IMR-90 (cell line): ENCODE measurements around the gene FAAP100. TPM values are rescaled to one million over a fixed set of nuclear protein-coding genes. Genes with fewer than 3 reads are reported as not detected.

Experiments
- ATAC-seq: fragments of 200-7000 bp; cut with Tn5 transposase; 2 replicates; pipeline ENCODE4 v1.9.1; 2020; ENCODE audit warnings: low read depth, mild to moderate bottlenecking, moderate library complexity
- BruUV-seq: library from RNA; stranded (reverse); fragments of 400-500 nt; replicated peaks from 2 replicates; lab custom pipeline; 2021; lab: Mats Ljungman, UMichigan
- CTCF ChIA-PET: fragments of 300-600 bp; formaldehyde crosslinking; extraction: SDS; loops from one replicate; lab custom pipeline; 2021; ENCODE audit warnings: antibody characterized with exemption; lab: Yijun Ruan, JAX
- POLR2A ChIA-PET: fragments of 300-600 bp; sonication (Branson Sonifier 250); formaldehyde crosslinking; loops from one replicate; lab custom pipeline; 2022; ENCODE audit warnings: antibody characterized with exemption; ENCODE audit not compliant: unreplicated experiment; lab: Charles Lee
- DNase-seq: peaks from one replicate; pipeline ENCODE4 v3.0.0; 2013
- H2AFZ ChIP-seq: replicated peaks from 2 replicates; pipeline ENCODE3; 2013; ENCODE audit warnings: low read length, mild to moderate bottlenecking; ENCODE audit not compliant: poor library complexity
- H2AK5ac ChIP-seq: 2 replicates; pipeline ENCODE4 v1.6.1; 2013; ENCODE audit warnings: low read depth, low read length, inconsistent platforms
- H2AK9ac ChIP-seq: replicated peaks from 2 replicates; pipeline ENCODE3; 2013; ENCODE audit warnings: mild to moderate bottlenecking, low read depth, low read length, moderate library complexity; ENCODE audit not compliant: poor library complexity
- H2BK120ac ChIP-seq: 2 replicates; pipeline ENCODE4 v1.6.1; 2013; ENCODE audit warnings: low read depth, low read length, inconsistent platforms
- H2BK15ac ChIP-seq: 3 replicates; pipeline ENCODE4 v1.6.1; 2013; ENCODE audit warnings: low read depth, low read length, inconsistent platforms
- H2BK20ac ChIP-seq: 2 replicates; pipeline ENCODE4 v1.6.1; 2013; ENCODE audit warnings: low read depth, mild to moderate bottlenecking, inconsistent platforms, low read length, moderate library complexity
- H2BK5ac ChIP-seq: 2 replicates; pipeline ENCODE4 v1.6.1; 2013; ENCODE audit warnings: mild to moderate bottlenecking, low read depth, low read length, inconsistent platforms; ENCODE audit not compliant: poor library complexity, severe bottlenecking
- H3K14ac ChIP-seq: replicated peaks from 2 replicates; pipeline ENCODE4 v1.6.1; 2013; ENCODE audit warnings: low read depth, low read length, inconsistent platforms
- H3K18ac ChIP-seq: 2 replicates; pipeline ENCODE4 v1.6.1; 2013; ENCODE audit warnings: low read depth, low read length, control low read depth
- H3K23ac ChIP-seq: 2 replicates; pipeline ENCODE4 v1.6.1; 2013; ENCODE audit warnings: low read depth, low read length, inconsistent platforms
- H3K27ac ChIP-seq: 2 replicates; pipeline ENCODE4 v1.5.1; 2013; ENCODE audit warnings: mild to moderate bottlenecking, control low read depth, low read length; ENCODE audit not compliant: insufficient read depth
- H3K27me3 ChIP-seq: 2 replicates; pipeline ENCODE4 v1.6.1; 2013; ENCODE audit warnings: low read length; ENCODE audit not compliant: control insufficient read depth, insufficient read depth
- H3K36me3 ChIP-seq: 2 replicates; pipeline ENCODE4 v1.6.1; 2013; ENCODE audit warnings: low read length, mixed read lengths; ENCODE audit not compliant: control insufficient read depth, insufficient read depth
- H3K4ac ChIP-seq: 2 replicates; pipeline ENCODE4 v1.6.1; 2013; ENCODE audit warnings: low read depth, low read length, inconsistent platforms
- H3K4me1 ChIP-seq: 2 replicates; pipeline ENCODE4 v1.6.1; 2013; ENCODE audit warnings: low read length, mixed read lengths; ENCODE audit not compliant: control insufficient read depth, insufficient read depth
- H3K4me2 ChIP-seq: 2 replicates; pipeline ENCODE4 v1.6.1; 2013; ENCODE audit warnings: low read depth, mild to moderate bottlenecking, control low read depth, low read length, moderate library complexity
- H3K4me3 ChIP-seq: 2 replicates; pipeline ENCODE4 v1.5.1; 2013; ENCODE audit warnings: low read depth, mild to moderate bottlenecking, control low read depth, low read length, moderate library complexity; ENCODE audit not compliant: insufficient read depth
- H3K56ac ChIP-seq: 2 replicates; pipeline ENCODE4 v1.6.1; 2013; ENCODE audit warnings: low read length, inconsistent platforms; ENCODE audit not compliant: insufficient read depth; ENCODE audit errors: extremely low read depth
- H3K79me1 ChIP-seq, 2 experiments: 2 replicates each; pipeline ENCODE4 v1.6.1; 2013; ENCODE audit warnings: low read length in 2 of 2, inconsistent platforms in 1 of 2, low read depth in 1 of 2
- H3K9ac ChIP-seq: 2 replicates; pipeline ENCODE4 v1.6.1; 2013; ENCODE audit warnings: low read depth, low read length, control low read depth
- H3K9me1 ChIP-seq: 2 replicates; pipeline ENCODE4 v1.6.1; 2013; ENCODE audit warnings: low read length, inconsistent platforms; ENCODE audit not compliant: insufficient read depth
- H3K9me3 ChIP-seq: 2 replicates; pipeline ENCODE4 v1.6.1; 2013; ENCODE audit warnings: low read length; ENCODE audit not compliant: control insufficient read depth, insufficient read depth
- H4K20me1 ChIP-seq: 2 replicates; pipeline ENCODE4 v1.6.1; 2013; ENCODE audit warnings: low read length, inconsistent platforms; ENCODE audit not compliant: insufficient read depth
- H4K5ac ChIP-seq: 2 replicates; pipeline ENCODE4 v1.6.1; 2013; ENCODE audit warnings: mild to moderate bottlenecking, low read depth, low read length, control low read depth
- H4K8ac ChIP-seq, 2 experiments: 2 replicates each; pipeline ENCODE4 v1.6.1; 2013; ENCODE audit warnings: low read depth in 2 of 2, low read length in 2 of 2, control low read depth in 1 of 2, inconsistent platforms in 1 of 2
- H4K91ac ChIP-seq: 2 replicates; pipeline ENCODE4 v1.6.1; 2013; ENCODE audit warnings: low read depth, low read length, inconsistent platforms; ENCODE audit not compliant: insufficient read depth
- CEBPB ChIP-seq: IDR thresholded peaks from 2 replicates; pipeline ENCODE4 v1.6.1; 2012; ENCODE audit warnings: low read depth, low read length, improper control_type of control experiment
- CHD1 ChIP-seq: IDR thresholded peaks from 2 replicates; pipeline ENCODE4 v1.6.1; 2012; ENCODE audit warnings: low read depth, low read length, improper control_type of control experiment
- CTCF ChIP-seq: conservative IDR thresholded peaks from 2 replicates; pipeline ENCODE4 v1.5.1; 2012; ENCODE audit warnings: mild to moderate bottlenecking, low read depth, low read length, improper control_type of control experiment
- ELK1 ChIP-seq: fragments of 150-350 bp; IDR thresholded peaks from 2 replicates; pipeline ENCODE4 v1.6.1; 2016; ENCODE audit warnings: low read depth, mild to moderate bottlenecking, low read length, moderate library complexity, borderline replicate concordance
- MAFK ChIP-seq: IDR thresholded peaks from 2 replicates; pipeline ENCODE4 v1.6.1; 2012; ENCODE audit warnings: low read depth, low read length, improper control_type of control experiment
- MAZ ChIP-seq: IDR thresholded peaks from 2 replicates; pipeline ENCODE4 v1.6.1; 2012; ENCODE audit warnings: low read depth, mild to moderate bottlenecking, low read length, improper control_type of control experiment, moderate library complexity, borderline replicate concordance
- NFE2L2 ChIP-seq: fragments of 150-350 bp; IDR thresholded peaks from 2 replicates; pipeline ENCODE4 v1.6.1; 2016; ENCODE audit warnings: low read depth, mild to moderate bottlenecking, low read length
- POLR2A ChIP-seq: IDR thresholded peaks from 2 replicates; pipeline ENCODE4 v1.6.1; 2012; ENCODE audit warnings: mild to moderate bottlenecking, low read depth, low read length
- RAD21 ChIP-seq: IDR thresholded peaks from 2 replicates; pipeline ENCODE4 v1.6.1; 2012; ENCODE audit warnings: low read length, improper control_type of control experiment
- RCOR1 ChIP-seq: IDR thresholded peaks from 2 replicates; pipeline ENCODE4 v1.6.1; 2012; ENCODE audit warnings: mild to moderate bottlenecking, low read length, improper control_type of control experiment; ENCODE audit not compliant: insufficient replicate concordance
- RFX5 ChIP-seq: IDR thresholded peaks from 2 replicates; pipeline ENCODE4 v1.8.0; 2012; ENCODE audit warnings: low read depth, mild to moderate bottlenecking, low read length, moderate library complexity
- SMC3 ChIP-seq: fragments of 150-350 bp; IDR thresholded peaks from 2 replicates; pipeline ENCODE4 v1.6.1; 2016; ENCODE audit warnings: low read depth, mild to moderate bottlenecking, antibody characterized with exemption, low read length, moderate library complexity
- USF2 ChIP-seq: fragments of 150-350 bp; IDR thresholded peaks from 2 replicates; pipeline ENCODE4 v1.6.1; 2017; ENCODE audit warnings: mild to moderate bottlenecking, antibody characterized with exemption, low read length, low read depth
- WGBS, 2 experiments: methylation state at CpG; one replicate each; pipeline versions ENCODE4 v1.1.5 to v1.1.7; 2013; ENCODE audit warnings: missing lambda C conversion rate in 2 of 2; ENCODE audit not compliant: insufficient read length in 1 of 2; ENCODE audit errors: extremely low coverage in 2 of 2; 5-methylcytosine and 5-hydroxymethylcytosine counted together
- dilution Hi-C: fragments of 300-500 bp; cut with HindIII; formaldehyde crosslinking; loops from one replicate; pipeline ENCODE4 v1.14.3; 2018; ENCODE audit warnings: low sequenced_read_pairs; ENCODE audit not compliant: unreplicated experiment
- in situ Hi-C: fragments of 300-500 bp; cut with MboI; formaldehyde crosslinking; loops from 3 replicates; pipeline ENCODE4 v1.14.3; 2019; ENCODE audit warnings: low sequenced_read_pairs, inconsistent platforms, mixed read lengths
- intact Hi-C: fragments of 100-400 bp; cut with micrococcal nuclease; formaldehyde crosslinking; loops from 2 replicates; pipeline ENCODE4 v1.10.0; 2022
- polyA plus RNA-seq, 3 experiments: library from polyadenylated mRNA; depleted of rRNA; stranded (reverse); fragments of >200 nt; gene quantifications; 2 replicates each; pipeline ENCODE4 v1.2.3, GENCODE V29; 2012; ENCODE audit warnings: low replicate concordance in 1 of 3
- total RNA-seq: library from RNA; depleted of rRNA; stranded (reverse); fragments of >200 nt; gene quantifications from 2 replicates; pipeline ENCODE4 v1.2.3, GENCODE V29; 2012

Gene FAAP100
- total and polyA plus RNA-seq, 2 of the 4 experiments (the other 2 are of a cell fraction), result 7.9 to 24.8 TPM

- no peak overlapping the region for H2BK5ac ChIP-seq
- intact Hi-C loops (no loop called here), in situ Hi-C loops (no loop called here), dilution Hi-C loops (no loop called here)
- no peak overlapping the region for H3K23ac ChIP-seq
- H4K8ac ChIP-seq, result no peak overlapping the region
- no peak overlapping the region for H2AK5ac ChIP-seq
- no peak for TF ChIP-seq ELK1
- no peak for TF ChIP-seq SMC3
- no peak for TF ChIP-seq USF2
- TF ChIP-seq POLR2A, result no peak
- no peak for TF ChIP-seq MAFK
- no peak for TF ChIP-seq NFE2L2
- no peak for TF ChIP-seq RFX5
- no peak for TF ChIP-seq CEBPB
- no peak for TF ChIP-seq RCOR1
- no peak for TF ChIP-seq MAZ
- no peak for TF ChIP-seq CHD1
- TF ChIP-seq RAD21, result no peak
- no peak for TF ChIP-seq CTCF
- 79% methylated on average over 9 of the region's 18 CpGs; no CpG with 5 or more reads in 1 of the 2 experiments for WGBS, 2 experiments
- H3K27me3 ChIP-seq, result peaks cover 20% of the 10 kb centered on the region
- DNase-seq, result no peak
- no peak overlapping the region for H2BK20ac ChIP-seq
- H2AFZ ChIP-seq, result no peak overlapping the region
- H2AK9ac ChIP-seq, result no peak overlapping the region
- no peak overlapping the region for H3K4me3 ChIP-seq
- peaks cover 2% of the 10 kb centered on the region for H3K9me1 ChIP-seq
- H3K27ac ChIP-seq, result no peak overlapping the region
- H4K20me1 ChIP-seq, result no peaks in the 10 kb centered on the region
- H3K4me1 ChIP-seq, result peaks cover 4% of the 10 kb centered on the region; the same call in 1 of the 2 replicates
- no peaks in the 10 kb centered on the region for H3K9me3 ChIP-seq
- no peak overlapping the region for H3K18ac ChIP-seq
- ChIA-PET POLR2A (interaction anchor here (0.6 to 1.2 kb wide), 3 partner anchors 12 to 358 kb away, joined by 4 to 6 read pairs (median 6); no protein-coding TSS in a partner anchor), CTCF (no interaction called here)
- H4K5ac ChIP-seq, result no peak overlapping the region
- no peak overlapping the region for H4K91ac ChIP-seq
- H2BK15ac ChIP-seq, result no peak overlapping the region
- no peak overlapping the region for H3K56ac ChIP-seq
- no peak overlapping the region for H3K4me2 ChIP-seq
- H2BK120ac ChIP-seq, result no peak overlapping the region
- no peaks in the 10 kb centered on the region for H3K36me3 ChIP-seq
- H3K14ac ChIP-seq, result no peak overlapping the region
- no peak for ATAC-seq
- BruUV-seq, result no TSS peak
- no peak overlapping the region for H3K4ac ChIP-seq
- H3K9ac ChIP-seq, result no peak overlapping the region
- H3K79me1 ChIP-seq, result peaks cover 2% of the 10 kb centered on the region in 2 experiments; a peak in 2 of 4 replicates
Measured at GRCh38 chr17:81492202-81492601, 60.0 kb downstream of the FAAP100 start.
